Stimulated activated CD8-positive, alpha-beta memory T cell treated with anti-CD3 and anti-CD28 coated beads, Interleukin-4, amount 100 ng/mL, for 48 hours (primary cell): ENCODE results near the gene TCF19.
A peak's percentile ranks its signal among the peaks of the same experiment; 100 is the strongest.
"Not testable (repeated sequence)": the region's sequence is repeated elsewhere in the genome, so short reads cannot be mapped to it uniquely, and the experiment has no call there.

Source experiments
- DNase-seq: peaks from one replicate; pipeline ENCODE4 v3.0.0-alpha.2; 2020

Gene TCF19

DNA sequence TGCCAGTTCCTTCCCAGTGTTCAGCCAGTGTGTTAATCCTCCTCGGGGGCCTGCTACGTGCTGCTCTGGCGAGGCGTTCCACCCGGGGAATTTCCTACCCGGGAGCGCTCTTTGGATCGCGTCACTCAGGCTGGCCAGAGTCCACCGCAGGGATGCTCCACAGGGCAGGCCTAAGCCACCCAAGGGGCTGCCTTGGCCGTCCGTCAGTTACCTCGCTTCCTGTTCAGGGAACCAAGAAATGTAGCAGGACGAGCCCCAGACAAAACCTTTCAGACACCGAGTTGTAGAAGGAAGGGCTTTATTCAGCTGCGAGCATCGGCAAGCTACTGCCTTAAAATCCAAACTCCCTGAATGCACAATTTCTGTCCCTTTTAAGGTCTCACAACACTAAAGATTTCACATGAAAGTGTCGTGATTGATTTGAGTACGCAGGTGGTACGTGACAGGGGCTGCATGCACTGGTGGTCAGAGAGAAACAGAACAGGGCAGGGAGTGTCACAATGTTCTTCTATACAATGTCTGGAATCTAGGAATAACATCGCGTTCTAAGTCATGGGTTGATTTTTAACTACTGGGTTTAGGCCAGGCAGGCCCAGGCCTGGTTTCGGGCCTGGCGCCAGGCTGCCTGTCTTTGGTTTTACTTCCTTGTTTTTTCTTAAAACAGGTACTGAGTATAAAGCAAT is 27.8 kb downstream of the TCF19 start:
- no peak for DNase-seq

DNA sequence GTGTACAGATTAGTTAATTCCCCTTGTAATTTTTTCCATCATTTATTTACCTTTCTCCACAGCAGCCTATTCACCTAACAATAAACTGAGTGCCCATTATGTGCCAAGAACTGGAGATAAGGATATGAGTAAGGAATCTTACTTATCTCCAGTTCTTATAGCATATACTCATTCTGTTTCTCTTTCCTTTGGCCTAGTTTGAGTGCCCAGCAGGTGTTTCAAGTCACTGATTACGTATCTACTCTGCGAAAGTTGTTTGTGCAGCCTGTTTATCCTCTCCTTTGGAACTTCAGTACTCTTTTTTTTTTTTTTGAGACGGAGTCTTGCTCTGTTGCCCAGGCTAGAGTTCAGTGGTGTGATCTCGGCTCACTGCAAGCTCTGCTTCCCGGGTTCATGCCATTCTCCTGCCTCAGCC is 29.4 kb downstream of the TCF19 start:
- no peak for DNase-seq

DNA sequence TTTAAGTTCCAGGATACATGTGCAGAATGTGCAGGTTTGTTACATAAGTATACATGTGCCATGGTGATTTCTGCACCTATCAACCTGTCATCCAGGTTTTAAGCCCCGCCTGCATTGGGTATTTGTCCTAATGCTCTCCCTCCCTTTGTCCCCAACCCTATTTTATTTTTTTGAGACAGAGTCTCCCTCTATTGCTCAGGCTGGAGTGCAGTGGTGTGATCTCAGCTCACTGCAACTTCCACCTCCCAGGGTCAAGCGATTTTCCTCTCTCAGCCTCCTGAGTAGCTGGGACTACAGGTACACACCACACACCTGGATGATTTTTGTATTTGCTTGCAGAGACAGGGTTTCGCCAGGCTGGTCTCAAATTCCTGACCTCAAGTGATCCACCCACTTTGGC is 30.8 kb downstream of the TCF19 start:
- not testable (repeated sequence) for DNase-seq

DNA sequence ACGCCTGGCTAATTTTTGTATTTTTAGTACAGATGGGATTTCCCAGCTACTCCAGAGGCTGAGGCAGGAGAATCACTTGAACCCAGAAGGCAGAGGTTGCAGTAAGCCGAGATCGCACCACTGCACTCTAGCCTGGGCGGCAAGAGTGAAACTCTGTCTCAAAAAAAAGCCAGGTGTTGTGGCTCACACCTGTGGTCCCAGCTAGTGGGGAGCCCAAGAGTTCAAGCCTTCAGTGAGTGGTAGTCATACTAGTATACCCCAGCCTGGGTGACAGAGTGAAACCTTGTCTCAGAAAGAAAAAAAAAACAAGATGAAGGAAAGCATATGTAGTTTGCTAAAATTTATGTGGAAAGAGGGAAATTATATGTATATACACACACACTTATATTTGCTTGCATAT is 32.1 kb downstream of the TCF19 start:
- DNase-seq: no peak

DNA sequence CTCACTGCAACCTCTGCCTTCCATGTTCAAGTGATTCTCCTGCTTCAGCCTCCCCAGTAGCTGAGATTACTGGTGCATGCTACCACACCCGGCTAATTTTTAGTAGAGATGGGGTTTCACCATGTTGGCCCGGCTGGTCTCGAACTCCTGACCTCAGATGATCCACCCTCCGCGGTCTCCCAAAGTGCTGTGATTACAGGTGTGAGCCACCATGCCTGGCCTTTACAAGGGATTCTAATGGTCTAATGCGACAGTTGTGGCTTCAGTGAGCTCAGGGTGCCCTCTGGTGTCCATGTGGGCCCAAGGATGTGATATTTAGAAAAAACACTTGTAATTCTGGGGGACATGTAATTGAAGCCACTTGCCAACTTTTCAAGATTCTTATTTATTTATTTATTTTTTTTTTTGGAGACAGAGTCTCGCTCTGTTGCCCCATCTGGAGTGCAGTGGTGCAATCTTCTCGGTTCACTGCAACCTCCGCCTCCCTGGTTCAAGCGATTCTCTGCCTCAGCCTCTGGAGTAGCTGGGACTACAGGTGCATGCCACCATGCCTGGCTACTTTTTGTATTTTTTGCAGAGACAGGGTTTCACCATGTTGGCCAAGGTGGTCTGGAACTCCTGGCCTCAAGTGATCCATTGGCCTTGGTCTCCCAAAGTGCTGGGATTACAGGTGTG is 34.2 kb downstream of the TCF19 start:
- peak; percentile 76 for DNase-seq

DNA sequence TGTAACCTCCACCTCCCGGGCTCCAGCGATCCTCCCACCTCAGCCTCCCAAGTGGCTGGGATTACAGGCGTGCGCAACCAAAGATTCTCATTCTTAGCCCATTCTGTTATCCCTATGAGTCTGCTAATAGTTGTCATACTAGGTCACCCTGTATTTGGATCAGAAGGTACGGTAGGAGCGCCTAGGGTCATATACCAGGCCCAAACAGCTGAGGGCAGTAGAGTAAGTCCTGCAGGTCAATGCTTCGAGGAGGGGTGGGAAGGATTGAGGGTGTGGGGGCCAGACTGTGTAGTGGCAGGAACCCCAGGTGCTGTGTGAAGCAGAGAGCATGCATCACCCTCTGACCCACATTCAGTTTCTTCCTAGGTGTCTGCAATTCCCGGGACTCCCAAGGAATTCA is 34.8 kb downstream of the TCF19 start:
- DNase-seq: no peak

DNA sequence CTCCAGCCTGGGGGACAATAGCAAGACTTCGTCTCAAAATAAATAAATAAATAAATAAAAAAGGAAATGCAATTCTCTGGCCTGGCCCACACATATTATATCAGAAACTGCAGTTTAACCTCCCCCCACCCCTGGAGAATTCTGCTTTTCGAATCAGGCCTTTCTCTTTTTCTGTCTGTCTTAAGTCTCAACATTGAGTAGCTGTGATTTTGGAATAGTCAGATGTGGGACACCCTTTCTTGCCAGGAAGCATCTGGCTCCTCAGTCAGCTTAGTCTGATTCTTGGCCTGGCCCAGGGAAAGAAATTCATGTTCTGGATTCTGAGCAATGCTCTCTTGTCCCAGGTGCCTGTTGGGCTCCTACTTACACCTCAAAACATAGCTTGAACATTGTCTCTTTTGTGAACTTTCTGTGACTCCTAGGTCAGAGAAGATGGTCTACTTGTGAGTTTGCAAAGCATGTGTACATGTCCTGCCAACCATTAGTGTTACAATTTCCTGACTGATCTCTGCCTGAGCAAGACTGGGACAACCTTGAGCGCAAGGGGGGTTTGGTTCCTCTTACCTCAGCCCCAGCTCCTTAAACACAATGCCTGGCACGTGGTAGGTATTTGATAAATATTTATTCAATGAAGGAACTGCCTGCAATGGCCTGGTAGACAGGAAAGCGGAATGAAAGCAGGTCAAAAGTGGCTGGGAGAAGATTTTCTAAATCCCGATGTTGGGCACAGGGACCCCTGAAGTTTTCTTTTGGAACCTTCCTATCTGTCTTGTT is 35.9 kb downstream of the TCF19 start:
- DNase-seq: no peak

DNA sequence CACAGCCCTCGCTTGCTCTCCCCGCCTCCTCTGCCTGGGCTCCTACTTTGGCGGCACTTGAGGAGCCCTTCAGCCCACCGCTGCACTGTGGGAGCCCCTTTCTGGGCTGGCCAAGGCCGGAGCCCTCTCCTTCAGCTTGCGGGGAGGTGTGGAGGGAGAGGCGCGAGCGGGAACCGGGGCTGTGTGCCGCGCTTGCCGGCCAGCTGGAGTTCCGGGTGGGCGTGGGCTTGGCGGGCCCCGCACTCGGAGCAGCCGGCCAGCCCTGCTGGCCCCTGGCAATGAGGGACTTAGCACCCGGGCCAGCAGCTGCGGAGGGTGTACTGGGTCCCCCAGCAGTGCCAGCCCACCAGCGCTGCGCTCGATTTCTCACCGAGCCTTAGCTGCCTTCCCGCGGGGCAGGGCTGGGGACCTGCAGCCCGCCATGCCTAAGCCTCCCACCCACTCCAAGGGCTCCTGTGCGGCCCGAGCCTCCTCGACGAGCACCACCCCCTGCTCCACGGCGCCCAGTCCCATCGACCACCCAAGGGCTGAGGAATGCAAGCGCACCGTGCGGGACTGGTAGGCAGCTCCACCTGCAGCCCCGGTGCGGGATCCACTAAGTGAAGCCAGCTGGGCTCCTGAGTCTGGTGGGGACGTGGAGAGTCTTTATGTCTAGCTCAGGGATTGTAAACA is 37.1 kb downstream of the TCF19 start:
- not testable (repeated sequence) for DNase-seq

DNA sequence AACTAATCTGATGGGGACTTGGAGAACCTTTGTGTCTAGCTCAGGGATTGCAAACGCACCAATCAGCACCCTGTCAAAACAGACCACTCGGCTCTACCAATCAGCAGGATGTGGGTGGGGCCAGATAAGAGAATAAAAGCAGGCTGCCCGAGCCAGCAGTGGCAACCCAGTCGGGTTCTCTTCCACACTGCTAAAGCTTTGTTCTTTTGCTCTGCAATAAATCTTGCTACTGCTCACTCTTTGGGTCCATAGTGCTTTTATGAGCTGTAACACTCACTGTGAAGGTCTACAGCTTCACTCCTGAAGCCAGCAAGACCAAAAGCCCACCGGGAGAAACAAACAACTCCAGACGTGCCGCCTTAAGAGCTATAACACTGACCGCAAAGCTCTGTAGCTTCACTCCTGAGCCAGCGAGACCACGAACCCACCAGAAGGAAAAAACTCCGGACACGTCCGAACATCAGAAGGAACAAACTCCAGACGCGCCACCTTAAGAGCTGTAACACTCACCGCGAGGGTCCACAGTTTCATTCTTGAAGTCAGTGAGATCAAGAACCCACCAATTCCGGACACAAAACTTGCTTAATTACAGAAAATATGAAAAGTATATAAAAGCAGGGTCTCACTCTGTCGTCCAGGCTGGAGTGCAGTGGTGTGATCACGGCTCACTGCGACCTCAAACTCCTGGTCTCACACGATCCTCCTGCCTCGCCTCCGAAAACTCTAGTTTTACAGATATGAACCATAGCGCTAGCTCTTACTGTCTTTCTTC is 38.0 kb downstream of the TCF19 start:
- DNase-seq: peak; percentile 37

DNA sequence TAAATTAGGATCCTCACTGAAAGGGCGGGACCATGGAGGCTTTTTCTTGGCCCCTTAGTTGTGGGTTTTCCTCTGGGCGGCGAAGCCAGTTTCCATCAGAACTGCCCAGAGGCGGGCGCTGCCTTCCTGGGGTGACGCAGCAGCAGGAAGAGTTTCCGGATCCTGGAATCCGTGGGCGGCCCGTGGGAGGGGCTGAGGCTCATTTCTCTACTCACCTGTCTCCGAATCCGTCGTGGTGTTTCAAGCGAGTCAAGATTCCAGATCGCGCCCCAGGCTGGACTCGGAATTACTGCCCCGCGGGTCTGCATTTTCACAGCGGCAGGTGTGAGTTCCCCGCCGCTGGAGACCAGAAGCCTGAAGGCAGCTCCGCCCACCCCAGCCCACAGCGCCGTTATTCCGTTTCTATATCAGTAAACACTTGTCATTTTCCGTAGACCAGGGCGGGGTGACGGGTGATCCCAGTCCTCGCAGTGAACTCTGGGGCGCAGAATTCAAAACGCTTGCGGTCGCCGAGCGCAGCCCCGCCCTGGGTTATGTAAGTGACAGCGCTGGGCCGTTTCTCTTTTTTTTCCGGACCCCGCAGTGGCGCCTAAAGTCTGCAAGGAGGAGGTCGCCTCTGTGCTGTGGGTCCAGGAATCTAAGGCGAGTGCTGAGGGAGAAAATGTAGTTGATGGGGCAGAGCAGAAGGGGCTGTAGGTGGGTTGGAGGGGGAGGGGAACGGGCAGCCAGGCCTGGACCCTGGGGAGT is 39.3 kb downstream of the TCF19 start:
- peak; percentile 93 for DNase-seq

DNA sequence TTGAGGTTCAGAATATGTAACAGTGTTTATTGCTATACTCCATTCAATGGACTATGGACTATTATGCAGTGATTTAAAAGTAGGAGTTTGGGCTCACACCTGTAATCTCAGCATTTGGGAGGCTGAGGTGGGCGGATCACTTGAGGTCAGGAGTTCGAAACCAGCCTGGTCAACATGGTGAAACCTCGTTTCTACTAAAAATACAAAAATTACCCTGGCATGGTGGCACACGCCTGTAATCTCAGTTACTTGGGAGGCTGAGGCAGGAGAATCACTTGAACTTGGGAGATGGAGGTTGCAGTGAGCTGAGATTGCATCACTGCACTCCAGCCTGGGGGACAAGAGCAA is 40.7 kb downstream of the TCF19 start:
- not testable (repeated sequence) for DNase-seq

DNA sequence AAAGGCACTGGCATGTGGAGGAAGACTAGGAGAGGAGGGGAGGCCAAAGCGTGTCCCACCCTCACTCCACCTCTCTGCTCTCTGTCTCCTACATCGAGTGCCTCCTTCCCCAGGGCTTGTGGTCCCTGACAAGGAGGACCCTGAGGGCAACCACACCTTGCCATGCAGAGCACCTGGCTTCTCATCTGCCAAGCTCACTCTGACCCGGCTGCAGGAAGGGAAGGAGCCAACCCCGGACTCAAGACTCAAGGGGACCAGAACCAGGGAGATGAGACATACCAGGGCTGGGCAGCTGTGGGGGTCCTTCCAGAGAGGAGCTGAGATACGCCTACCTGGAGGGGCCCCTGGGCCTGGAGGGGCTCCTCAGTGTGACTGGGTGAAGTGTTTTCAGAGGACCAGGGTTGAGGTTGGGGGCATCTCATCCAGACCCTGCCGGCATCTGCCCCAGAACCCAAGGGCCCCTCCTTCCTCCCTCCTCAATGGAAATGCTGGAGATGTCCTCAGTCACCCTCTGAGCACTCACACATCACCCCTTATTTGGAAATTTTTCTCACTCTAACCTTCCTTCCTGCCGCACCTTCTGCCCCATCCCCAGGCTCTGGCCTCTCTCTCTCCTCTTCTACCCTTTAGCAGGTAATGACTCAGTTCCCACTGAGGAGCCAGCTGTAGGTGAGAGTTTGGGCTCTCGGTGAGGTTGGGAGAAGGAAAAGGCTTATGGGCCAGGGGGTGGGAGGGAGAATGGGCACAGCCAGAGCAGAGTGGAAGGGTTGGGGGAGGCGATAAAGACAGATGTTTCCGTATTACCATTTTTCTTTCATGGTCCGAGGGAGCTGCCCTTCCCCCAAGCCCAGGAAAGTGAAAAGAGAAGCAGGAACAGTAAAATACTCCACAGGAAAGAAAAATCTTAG is 44.1 kb downstream of the TCF19 start:
- peak; percentile 37 for DNase-seq

DNA sequence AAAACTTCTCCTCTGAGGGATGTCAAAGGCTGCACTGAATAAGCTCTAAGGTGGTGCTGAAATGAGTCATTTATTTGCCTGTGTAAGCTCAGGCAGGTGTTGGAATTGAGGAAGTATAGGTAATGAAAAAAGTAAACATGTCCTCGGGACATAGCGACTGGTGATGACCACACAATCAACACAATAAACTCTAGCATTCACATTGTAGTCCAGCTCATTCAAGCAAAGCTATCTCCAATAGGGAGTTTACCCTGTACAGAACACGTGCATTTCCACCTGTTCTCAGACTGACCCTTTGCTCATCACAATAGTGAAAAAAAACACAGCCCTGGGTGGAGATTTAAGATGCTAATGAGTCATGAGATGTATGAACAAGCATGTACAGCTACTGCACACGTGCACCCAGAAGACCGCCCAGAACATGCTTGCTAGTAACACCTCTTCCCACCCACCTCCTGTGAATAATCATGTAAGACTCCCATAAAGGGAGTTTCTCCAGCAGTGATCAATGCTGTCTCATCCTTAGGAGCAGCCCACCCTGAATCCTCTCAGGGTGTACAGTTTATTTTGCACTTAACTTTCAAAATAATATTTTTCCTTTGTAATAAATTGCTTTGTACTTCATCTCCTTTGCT is 45.1 kb downstream of the TCF19 start:
- peak; percentile 62 for DNase-seq

DNA sequence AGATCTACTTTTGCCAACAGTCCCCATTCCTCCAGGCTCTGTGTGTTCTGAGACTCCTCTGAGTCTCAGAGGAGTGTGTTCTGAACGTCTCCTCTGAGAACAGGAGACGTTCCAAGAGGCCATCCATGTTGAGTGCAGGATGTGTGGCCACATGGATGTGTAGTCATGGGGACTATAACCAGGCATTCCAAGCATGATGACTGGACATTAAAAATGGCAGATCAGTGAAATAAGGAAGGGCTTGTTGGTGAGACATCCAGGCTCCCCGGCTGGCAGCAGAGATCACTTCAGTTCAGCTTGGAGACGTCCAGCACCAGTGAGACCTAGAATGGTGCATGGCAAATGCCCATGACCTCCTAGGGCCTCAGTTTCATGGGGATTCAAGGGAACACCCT is 46.4 kb downstream of the TCF19 start:
- no peak for DNase-seq

DNA sequence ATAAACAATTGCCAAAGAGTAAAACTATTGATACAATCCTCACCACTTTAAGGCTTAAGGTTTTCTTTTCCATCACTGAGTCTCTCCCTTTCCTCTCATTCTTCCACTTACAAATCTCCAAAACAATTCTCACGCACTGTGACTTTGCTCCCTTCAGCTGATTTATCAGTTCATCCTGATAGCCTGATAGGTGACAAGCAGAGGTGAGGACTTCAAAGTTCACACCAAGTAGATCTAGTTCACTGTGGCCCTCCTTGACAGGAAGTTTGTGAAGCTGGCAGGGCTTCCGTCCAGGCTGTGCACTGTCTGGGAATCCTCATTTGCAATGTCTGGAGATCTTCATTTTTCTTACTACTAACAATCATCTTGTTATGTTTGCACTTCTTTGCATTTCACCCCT is 47.2 kb downstream of the TCF19 start:
- DNase-seq: no peak

DNA sequence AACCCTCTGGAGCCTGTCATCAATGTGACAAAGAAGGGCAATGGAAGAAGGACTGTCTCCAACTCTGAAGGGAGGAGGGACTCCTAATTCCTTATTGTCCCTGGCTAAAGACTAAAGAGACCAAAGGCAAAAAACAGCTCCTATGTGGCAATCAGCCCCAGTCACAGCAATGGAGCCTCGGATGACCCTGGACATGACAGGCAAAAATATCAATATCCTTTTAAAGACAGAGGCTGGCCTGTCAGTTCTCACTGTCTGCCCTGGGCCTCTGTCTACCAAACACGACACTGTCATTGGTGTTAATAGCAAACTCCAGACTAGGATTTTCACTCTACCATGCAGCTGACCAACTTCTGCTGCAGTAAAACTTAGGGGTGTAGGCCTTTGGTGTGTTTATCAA is 50.1 kb downstream of the TCF19 start:
- no peak for DNase-seq

DNA sequence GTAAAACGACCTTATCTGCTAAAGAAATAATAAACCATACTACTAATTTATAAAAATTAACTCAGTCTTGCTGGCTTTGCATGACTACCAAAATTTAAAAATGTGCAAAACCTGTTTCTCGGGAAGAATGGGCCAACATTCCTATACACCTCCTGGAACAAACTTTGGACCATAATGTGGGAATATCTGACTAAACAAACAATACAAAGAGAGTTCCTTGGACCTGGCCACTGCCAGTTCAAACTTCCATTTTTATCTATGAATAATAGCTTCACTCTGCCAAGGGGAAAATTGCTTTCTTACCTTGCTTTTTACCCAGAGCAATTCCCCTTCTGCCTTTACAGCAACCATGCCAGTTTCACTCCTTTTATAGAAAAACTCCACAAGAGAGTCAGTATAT is 50.7 kb downstream of the TCF19 start:
- no peak for DNase-seq

DNA sequence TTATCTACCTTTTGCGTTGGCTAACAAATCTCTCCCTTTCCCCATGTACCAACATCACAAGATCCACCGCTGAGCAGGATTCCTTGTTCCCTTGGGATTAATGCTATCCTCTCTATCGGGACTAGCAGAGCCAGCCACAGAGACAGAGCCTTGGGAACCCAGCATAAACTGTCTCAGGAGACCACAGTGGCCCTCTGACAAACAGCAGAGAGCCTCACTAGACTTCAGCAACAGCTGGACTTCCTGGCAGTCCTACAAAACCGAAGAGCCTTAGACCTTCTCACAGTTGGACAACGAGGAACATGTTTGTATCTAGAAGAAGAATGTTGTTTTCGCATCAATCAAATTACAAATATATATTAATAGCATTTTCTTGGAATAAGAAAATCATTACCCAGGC is 51.7 kb downstream of the TCF19 start:
- no peak for DNase-seq

DNA sequence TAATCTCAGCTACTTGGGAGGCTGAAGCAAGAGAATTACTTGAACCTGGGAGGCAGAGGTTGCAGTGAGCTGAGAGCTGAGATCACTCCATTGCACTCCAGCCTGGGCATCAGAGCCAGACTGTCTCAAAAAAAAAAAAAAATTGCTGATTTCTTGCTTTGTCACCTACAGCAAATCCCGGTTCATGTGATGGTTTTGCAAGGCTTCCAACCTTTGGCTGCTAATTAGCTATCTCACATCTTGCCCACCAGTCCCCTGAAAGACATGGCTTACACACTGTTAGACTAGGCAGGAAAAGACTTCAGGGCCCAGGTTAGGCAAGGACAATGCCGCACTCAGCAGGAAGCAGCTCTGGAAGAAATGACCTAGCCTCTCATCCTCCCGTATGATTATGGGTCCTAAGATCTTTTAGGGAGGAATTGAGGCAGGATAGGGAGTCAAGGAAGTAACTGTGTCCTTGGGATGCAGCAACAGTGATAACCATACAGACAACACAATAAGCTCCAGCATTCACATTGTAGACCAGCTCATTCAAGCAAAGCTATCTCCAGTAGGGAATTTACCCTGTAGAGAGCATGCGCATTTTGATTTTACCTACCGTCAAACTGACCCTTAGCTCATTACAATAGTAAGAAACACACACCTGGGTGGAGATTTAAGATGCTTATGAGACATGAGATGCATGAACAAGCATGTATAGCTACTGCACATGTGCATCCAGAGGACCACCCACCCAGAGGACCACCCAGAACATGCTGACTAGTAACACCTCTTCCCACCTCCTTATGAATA is 52.5 kb downstream of the TCF19 start:
- DNase-seq: no peak
